Astrocyte (in vitro differentiated cells and primary cell): Measurements from ENCODE around the gene INPP4A. TPM values are rescaled to one million over a fixed set of nuclear protein-coding genes. Genes with fewer than 3 reads are reported as not detected.
"Not testable (repeated sequence)": the region's sequence is repeated elsewhere in the genome, so short reads cannot be mapped to it uniquely, and the experiment has no call there.

Source experiments
- DNase-seq: peaks from one replicate; pipeline ENCODE4 v3.0.0-alpha.2; 2010; ENCODE audit warnings: low read depth
- FAIRE-seq: peaks from 2 replicates; lab custom pipeline; 2011; peaks lifted over from hg19 to GRCh38; lab: Jason Lieb, UNC
- H2AFZ ChIP-seq: 2 replicates; pipeline ENCODE4 v1.6.0; 2012; ENCODE audit warnings: low read depth, low read length, inconsistent platforms
- H3K27ac ChIP-seq: 2 replicates; pipeline ENCODE4 v1.5.1; 2011; ENCODE audit warnings: low read depth, low read length, inconsistent platforms
- H3K27me3 ChIP-seq: 2 replicates; pipeline ENCODE4 v1.6.0; 2011; ENCODE audit warnings: low read length, inconsistent platforms; ENCODE audit not compliant: insufficient read depth
- H3K36me3 ChIP-seq: 2 replicates; pipeline ENCODE4 v1.5.1; 2011; ENCODE audit warnings: low read length, inconsistent platforms; ENCODE audit not compliant: insufficient read depth
- H3K4me1 ChIP-seq: 2 replicates; pipeline ENCODE4 v1.5.1; 2011; ENCODE audit warnings: low read length, inconsistent platforms; ENCODE audit not compliant: insufficient read depth
- H3K4me2 ChIP-seq: 2 replicates; pipeline ENCODE4 v1.6.0; 2012; ENCODE audit warnings: low read length, inconsistent platforms
- H3K4me3 ChIP-seq: 2 replicates; pipeline ENCODE4 v1.5.1; 2011; ENCODE audit warnings: low read depth, mild to moderate bottlenecking, low read length, inconsistent platforms; ENCODE audit not compliant: insufficient read depth
- H3K79me2 ChIP-seq: 2 replicates; pipeline ENCODE4 v1.6.0; 2012; ENCODE audit warnings: mild to moderate bottlenecking, low read length, inconsistent platforms; ENCODE audit not compliant: insufficient read depth
- H3K9ac ChIP-seq: 2 replicates; pipeline ENCODE4 v1.6.0; 2012; ENCODE audit warnings: mild to moderate bottlenecking, low read length, inconsistent platforms
- H3K9me3 ChIP-seq: 2 replicates; pipeline ENCODE4 v1.5.1; 2012; ENCODE audit warnings: low read depth, mild to moderate bottlenecking, low read length, inconsistent platforms; ENCODE audit not compliant: insufficient read depth
- H4K20me1 ChIP-seq: 2 replicates; pipeline ENCODE4 v1.6.0; 2012; ENCODE audit warnings: low read length, inconsistent platforms; ENCODE audit not compliant: insufficient read depth
- H3K27ac Mint-ChIP-seq: one replicate; pipeline ENCODE4 v1.8.0; 2021; ENCODE audit warnings: mild to moderate bottlenecking, mixed read lengths; ENCODE audit not compliant: unreplicated experiment
- H3K27me3 Mint-ChIP-seq: one replicate; pipeline ENCODE4 v1.8.0; 2021; ENCODE audit warnings: low read depth, mixed read lengths; ENCODE audit not compliant: unreplicated experiment
- H3K36me3 Mint-ChIP-seq: one replicate; pipeline ENCODE4 v1.8.0; 2021; ENCODE audit warnings: low read depth, mixed read lengths; ENCODE audit not compliant: unreplicated experiment
- H3K4me1 Mint-ChIP-seq: one replicate; pipeline ENCODE4 v1.8.0; 2021; ENCODE audit warnings: low read depth, mixed read lengths; ENCODE audit not compliant: unreplicated experiment
- H3K4me3 Mint-ChIP-seq: one replicate; pipeline ENCODE4 v1.8.0; 2021; ENCODE audit warnings: mild to moderate bottlenecking, moderate library complexity, mixed read lengths; ENCODE audit not compliant: unreplicated experiment
- H3K9me3 Mint-ChIP-seq: one replicate; pipeline ENCODE4 v1.8.0; 2021; ENCODE audit warnings: mild to moderate bottlenecking, mixed read lengths; ENCODE audit not compliant: unreplicated experiment
- EZH2 ChIP-seq: IDR thresholded peaks from 2 replicates; pipeline ENCODE4 v1.6.1; 2012; ENCODE audit warnings: mild to moderate bottlenecking, low read length, inconsistent platforms; ENCODE audit not compliant: insufficient read depth
- total RNA-seq: library from RNA; stranded (reverse); gene quantifications from 2 replicates; pipeline ENCODE4 v1.2.1, GENCODE V29; 2021
- TF ChIP-seq, protein P1 (sequence below): IDR thresholded peaks from 2 replicates; pipeline ENCODE4 v1.5.1; 2011; ENCODE audit warnings: low read depth, mild to moderate bottlenecking, inconsistent platforms, low read length, moderate library complexity; ENCODE audit not compliant: insufficient read depth

Gene INPP4A
- total RNA-seq, 1 donor from 2014 or later: 19.4 TPM

DNA sequence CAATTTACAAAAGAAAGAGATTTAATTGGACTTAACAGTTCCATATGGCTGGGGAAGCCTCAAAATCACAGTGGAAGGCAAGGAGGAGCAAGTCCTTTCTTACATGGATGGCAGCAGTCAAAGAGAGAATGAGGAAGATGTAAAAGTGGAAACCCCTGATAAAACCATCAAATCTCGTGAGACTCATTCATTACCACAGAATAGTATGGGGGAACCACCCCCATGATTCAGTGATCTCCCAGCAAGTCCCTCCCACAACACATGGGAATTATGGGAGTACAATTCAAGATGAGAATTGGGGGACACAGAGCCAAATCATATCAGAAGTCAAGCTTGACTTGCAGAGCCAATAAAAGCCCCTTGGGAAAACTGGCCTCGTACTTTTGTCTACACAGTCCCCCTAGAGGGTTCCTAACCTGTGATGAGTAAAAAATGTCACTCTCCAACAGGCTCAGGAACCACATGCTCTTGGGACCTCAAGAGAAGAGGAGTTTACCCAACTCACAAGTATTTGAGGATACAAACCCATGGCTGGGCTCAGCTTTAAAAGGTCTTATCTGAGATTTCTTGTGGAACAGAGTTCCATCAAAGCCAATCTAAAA lies 11.2 kb upstream of the INPP4A start:
- no peak overlapping the region for H3K4me2 ChIP-seq
- Mint-ChIP-seq H3K4me3 (no peak overlapping the region), H3K4me1 (no peaks in the 10 kb centered on the region), H3K27me3 (no peaks in the 10 kb centered on the region), H3K36me3 (peaks cover 2% of the 10 kb centered on the region), H3K27ac (no peak overlapping the region), H3K9me3 (peaks cover 21% of the 10 kb centered on the region)
- DNase-seq (no peak), FAIRE-seq (no peak)
- H3K9me3 ChIP-seq: peaks cover 4% of the 10 kb centered on the region
- no peaks in the 10 kb centered on the region for H3K79me2 ChIP-seq
- H4K20me1 ChIP-seq: no peaks in the 10 kb centered on the region
- H3K4me1 ChIP-seq: no peaks in the 10 kb centered on the region
- H3K4me3 ChIP-seq: no peak overlapping the region
- H2AFZ ChIP-seq: no peak overlapping the region
- no peak for TF ChIP-seq EZH2
- TF ChIP-seq, protein P1, sequence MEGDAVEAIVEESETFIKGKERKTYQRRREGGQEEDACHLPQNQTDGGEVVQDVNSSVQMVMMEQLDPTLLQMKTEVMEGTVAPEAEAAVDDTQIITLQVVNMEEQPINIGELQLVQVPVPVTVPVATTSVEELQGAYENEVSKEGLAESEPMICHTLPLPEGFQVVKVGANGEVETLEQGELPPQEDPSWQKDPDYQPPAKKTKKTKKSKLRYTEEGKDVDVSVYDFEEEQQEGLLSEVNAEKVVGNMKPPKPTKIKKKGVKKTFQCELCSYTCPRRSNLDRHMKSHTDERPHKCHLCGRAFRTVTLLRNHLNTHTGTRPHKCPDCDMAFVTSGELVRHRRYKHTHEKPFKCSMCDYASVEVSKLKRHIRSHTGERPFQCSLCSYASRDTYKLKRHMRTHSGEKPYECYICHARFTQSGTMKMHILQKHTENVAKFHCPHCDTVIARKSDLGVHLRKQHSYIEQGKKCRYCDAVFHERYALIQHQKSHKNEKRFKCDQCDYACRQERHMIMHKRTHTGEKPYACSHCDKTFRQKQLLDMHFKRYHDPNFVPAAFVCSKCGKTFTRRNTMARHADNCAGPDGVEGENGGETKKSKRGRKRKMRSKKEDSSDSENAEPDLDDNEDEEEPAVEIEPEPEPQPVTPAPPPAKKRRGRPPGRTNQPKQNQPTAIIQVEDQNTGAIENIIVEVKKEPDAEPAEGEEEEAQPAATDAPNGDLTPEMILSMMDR: no peak
- no peak overlapping the region for H3K27ac ChIP-seq
- no peaks in the 10 kb centered on the region for H3K36me3 ChIP-seq
- no peak overlapping the region for H3K9ac ChIP-seq
- H3K27me3 ChIP-seq: no peaks in the 10 kb centered on the region

DNA sequence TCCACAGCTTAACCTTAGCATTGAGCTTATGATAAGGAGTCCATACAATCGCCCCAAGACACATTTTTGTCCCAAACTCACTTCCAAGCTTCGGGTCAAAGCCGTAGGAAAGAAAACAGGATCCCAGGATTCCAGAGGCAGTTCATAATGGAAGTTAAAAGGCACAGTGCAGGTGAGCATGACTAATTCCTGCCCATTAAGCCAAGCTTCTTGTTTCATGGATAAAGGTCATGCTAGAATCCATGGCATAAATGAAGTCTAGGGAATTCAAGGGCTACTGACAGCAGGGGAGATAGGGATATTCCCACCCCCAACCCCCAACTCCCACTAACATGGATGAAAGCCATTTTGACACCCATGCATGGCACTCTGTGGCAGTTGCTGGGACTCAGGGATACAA lies 10.2 kb upstream of the INPP4A start:
- TF ChIP-seq, protein P1: no peak
- TF ChIP-seq EZH2: no peak
- Mint-ChIP-seq H3K9me3 (peaks cover 23% of the 10 kb centered on the region), H3K36me3 (peaks cover 2% of the 10 kb centered on the region)

DNA sequence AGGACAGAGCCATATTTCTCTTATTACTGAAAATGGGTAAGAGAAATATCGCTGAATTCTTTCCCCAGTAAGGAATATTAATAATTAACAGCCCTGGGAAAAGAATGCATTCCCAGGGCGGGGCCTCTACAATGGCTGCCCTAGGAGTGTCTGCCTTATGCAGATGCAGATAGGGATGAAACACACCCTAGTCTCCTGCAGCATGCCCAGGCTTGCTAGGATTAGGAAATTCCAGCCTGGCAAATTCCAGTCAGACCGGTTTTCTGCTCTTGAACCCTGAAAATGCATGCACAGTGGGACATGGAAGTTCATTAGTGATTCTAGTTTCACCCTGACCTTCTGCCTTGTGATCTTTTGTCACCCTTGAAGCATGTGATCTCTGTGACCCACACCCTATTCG lies 9.0 kb upstream of the INPP4A start:
- peaks cover 25% of the 10 kb centered on the region for H3K9me3 Mint-ChIP-seq
- DNase-seq, FAIRE-seq: not testable (repeated sequence)

More for the DNA sequence above, 10.2 kb upstream of the INPP4A start:
- Histone ChIP-seq H3K27me3 (peaks cover 3% of the 10 kb centered on the region), H3K36me3 (no peaks in the 10 kb centered on the region), H3K4me3 (no peak overlapping the region), H3K27ac (no peak overlapping the region), H3K9ac (no peak overlapping the region), H3K79me2 (no peaks in the 10 kb centered on the region), H4K20me1 (no peaks in the 10 kb centered on the region), H3K4me1 (no peaks in the 10 kb centered on the region), H2AFZ (no peak overlapping the region), H3K4me2 (no peak overlapping the region), H3K9me3 (peaks cover 4% of the 10 kb centered on the region)
- Mint-ChIP-seq H3K27ac (no peak overlapping the region), H3K27me3 (no peaks in the 10 kb centered on the region), H3K4me3 (no peak overlapping the region), H3K4me1 (no peaks in the 10 kb centered on the region)
- no peak for FAIRE-seq
- no peak for DNase-seq

More for the DNA sequence above, 9.0 kb upstream of the INPP4A start:
- H3K27me3 Mint-ChIP-seq, H3K9ac ChIP-seq, H3K4me2 ChIP-seq, H2AFZ ChIP-seq, H3K4me1 ChIP-seq, H3K27ac ChIP-seq, H4K20me1 ChIP-seq, H3K36me3 ChIP-seq, H3K4me1 Mint-ChIP-seq, H3K27ac Mint-ChIP-seq, H3K36me3 Mint-ChIP-seq, H3K9me3 ChIP-seq, H3K79me2 ChIP-seq, H3K4me3 Mint-ChIP-seq, H3K4me3 ChIP-seq, H3K27me3 ChIP-seq: not testable (repeated sequence)
